Urothelium cell line (cell line): ENCODE measurements around the gene FHOD3.

Source experiments
- DNase-seq: peaks from one replicate; pipeline ENCODE4 v3.0.0; 2011; ENCODE audit warnings: low spot score, mixed read lengths
- FAIRE-seq: peaks from 2 replicates; lab custom pipeline; 2011; peaks lifted over from hg19 to GRCh38; lab: Jason Lieb, UNC

Gene FHOD3

GRCh38 chr18:36378205-36378604 lies 80.7 kb downstream of the FHOD3 start:
- no peak for DNase-seq

GRCh38 chr18:36379435-36379984 lies 82.0 kb downstream of the FHOD3 start:
- FAIRE-seq (no peak), DNase-seq (no peak)

More at GRCh38 chr18:36378205-36378604, 80.7 kb downstream of the FHOD3 start:
- no peak for FAIRE-seq

- FAIRE-seq (no peak), DNase-seq (no peak)
These were observed 82.8 kb downstream of the FHOD3 start for GRCh38 chr18:36380173-36380827.

GRCh38 chr18:36381075-36381474 lies 83.6 kb downstream of the FHOD3 start:
- FAIRE-seq = no peak
- DNase-seq = no peak

GRCh38 chr18:36382854-36383253 lies 85.3 kb downstream of the FHOD3 start:
- FAIRE-seq (no peak), DNase-seq (no peak)

- no peak for DNase-seq
- FAIRE-seq = no peak
These were observed 88.8 kb downstream of the FHOD3 start for GRCh38 chr18:36386150-36386920.

GRCh38 chr18:36387310-36387709 lies 89.8 kb downstream of the FHOD3 start:
- DNase-seq (no peak), FAIRE-seq (no peak)

GRCh38 chr18:36388310-36388709 lies 90.8 kb downstream of the FHOD3 start:
- FAIRE-seq (no peak), DNase-seq (no peak)

GRCh38 chr18:36389027-36389426 lies 91.5 kb downstream of the FHOD3 start:
- DNase-seq (no peak), FAIRE-seq (no peak)

GRCh38 chr18:36389811-36390581 lies 92.5 kb downstream of the FHOD3 start:
- DNase-seq = no peak

GRCh38 chr18:36391426-36392145 lies 94.1 kb downstream of the FHOD3 start:
- FAIRE-seq (no peak), DNase-seq (no peak)

More at GRCh38 chr18:36389811-36390581, 92.5 kb downstream of the FHOD3 start:
- no peak for FAIRE-seq

GRCh38 chr18:36392164-36392978 lies 94.9 kb downstream of the FHOD3 start:
- no peak for FAIRE-seq
- DNase-seq = no peak

GRCh38 chr18:36392979-36393287 lies 95.4 kb downstream of the FHOD3 start:
- DNase-seq (no peak), FAIRE-seq (no peak)

GRCh38 chr18:36394486-36394885 lies 97.0 kb downstream of the FHOD3 start:
- DNase-seq = no peak

GRCh38 chr18:36396190-36396589 lies 98.7 kb downstream of the FHOD3 start:
- no peak for FAIRE-seq

More at GRCh38 chr18:36394486-36394885, 97.0 kb downstream of the FHOD3 start:
- no peak for FAIRE-seq

GRCh38 chr18:36397033-36397432 lies 99.5 kb downstream of the FHOD3 start:
- DNase-seq (no peak), FAIRE-seq (no peak)

More at GRCh38 chr18:36396190-36396589, 98.7 kb downstream of the FHOD3 start:
- no peak for DNase-seq

GRCh38 chr18:36398419-36398818 lies 100.9 kb downstream of the FHOD3 start:
- FAIRE-seq = no peak

GRCh38 chr18:36399055-36399454 lies 101.5 kb downstream of the FHOD3 start:
- FAIRE-seq (no peak), DNase-seq (no peak)

More at GRCh38 chr18:36398419-36398818, 100.9 kb downstream of the FHOD3 start:
- DNase-seq = no peak

- no peak for FAIRE-seq
- no peak for DNase-seq
These were observed 103.9 kb downstream of the FHOD3 start for GRCh38 chr18:36401462-36401861.
